K562 (cell line): ENCODE measurements around the gene SPATA2. TPM values are rescaled to one million over a fixed set of nuclear protein-coding genes. Genes with fewer than 3 reads are reported as not detected.

ENCODE experiments used
- ATAC-seq: fragments of 200-7000 bp; cut with Tn5 transposase; 3 replicates; pipeline ENCODE4 v1.9.1; 2020; ENCODE audit warnings: moderate library complexity
- BruUV-seq: library from RNA; stranded (reverse); fragments of 400-500 nt; replicated peaks from 2 replicates; lab custom pipeline; 2021; lab: Mats Ljungman, UMichigan
- CTCF ChIA-PET: fragments of 300-600 bp; formaldehyde crosslinking; extraction: SDS; loops from one replicate; lab custom pipeline; 2021; ENCODE audit warnings: low intra/inter-chr PET ratio; lab: Yijun Ruan, JAX
- POLR2A ChIA-PET: fragments of 300-600, 350-650 bp; sonication (Branson Sonifier 250); formaldehyde crosslinking; extraction: SDS; loops from one replicate; lab custom pipeline; 2021; ENCODE audit warnings: antibody characterized with exemption, inconsistent platforms; lab: Yijun Ruan, JAX
- DNase-seq, 4 experiments: peaks; one replicate each; pipeline versions ENCODE4 v3.0.0 to v3.0.0-alpha.2; 2011 to 2018; ENCODE audit warnings: low spot score in 3 of 4, mixed read lengths in 3 of 4; ENCODE audit errors: extremely low read depth in 1 of 4
- FAIRE-seq: peaks from 2 replicates; lab custom pipeline; 2011; peaks lifted over from hg19 to GRCh38; lab: Jason Lieb, UNC
- H2AFZ ChIP-seq: 2 replicates; pipeline ENCODE4 v1.6.0; 2011; ENCODE audit warnings: low read depth, low read length, control low read depth, inconsistent platforms
- H3K27ac ChIP-seq: fragments of 200-600 bp; 3 replicates; pipeline ENCODE4 v1.8.0; 2011; ENCODE audit warnings: low read depth, mild to moderate bottlenecking, control low read depth, inconsistent platforms, low read length, moderate library complexity, mixed read lengths; ENCODE audit errors: extremely low read depth
- H3K27me3 ChIP-seq, 2 experiments: fragments of 300-600 bp in 1 of 2; 2 replicates in 1 of 2; 3 replicates in 1 of 2; pipeline versions ENCODE4 v1.6.0 to v1.8.0; 2011; ENCODE audit warnings: inconsistent platforms in 2 of 2, low read length in 2 of 2, mild to moderate bottlenecking in 1 of 2, mixed read lengths in 1 of 2, moderate library complexity in 1 of 2; ENCODE audit not compliant: control insufficient read depth in 2 of 2, insufficient read depth in 2 of 2
- H3K36me3 ChIP-seq: fragments of 300-600 bp; 3 replicates; pipeline ENCODE4 v1.8.0; 2011; ENCODE audit warnings: mild to moderate bottlenecking, low read length, inconsistent platforms; ENCODE audit not compliant: control insufficient read depth, insufficient read depth
- H3K4me1 ChIP-seq, 2 experiments: fragments of 200-600 bp in 1 of 2; replicated peaks in 1 of 2; 2 replicates in 1 of 2; 3 replicates in 1 of 2; pipeline versions ENCODE4 v1.5.1 to v1.8.0; 2011; ENCODE audit warnings: inconsistent platforms in 2 of 2, low read length in 2 of 2, mild to moderate bottlenecking in 1 of 2, mixed read lengths in 1 of 2, moderate library complexity in 1 of 2; ENCODE audit not compliant: control insufficient read depth in 2 of 2, insufficient read depth in 2 of 2
- H3K4me2 ChIP-seq: 2 replicates; pipeline ENCODE4 v1.6.1; 2011; ENCODE audit warnings: low read length, control low read depth, inconsistent platforms, mixed read lengths; ENCODE audit not compliant: insufficient read depth
- H3K4me3 ChIP-seq: fragments of 200-600 bp; sonication (generic), shearing (Covaris generic); 2 replicates; pipeline ENCODE4 v1.5.1; 2016; ENCODE audit warnings: control low read depth, inconsistent platforms
- H3K79me2 ChIP-seq: fragments of 200-600 bp; 3 replicates; pipeline ENCODE4 v1.8.0; 2011; ENCODE audit warnings: low read length, inconsistent platforms; ENCODE audit not compliant: control insufficient read depth, insufficient read depth
- H3K9ac ChIP-seq, 2 experiments: 2 replicates each; pipeline versions ENCODE4 v1.6.0 to v1.6.1; 2011; ENCODE audit warnings: low read depth in 2 of 2, low read length in 2 of 2, control low read depth in 1 of 2, inconsistent platforms in 1 of 2, mild to moderate bottlenecking in 1 of 2, mixed read lengths in 1 of 2; ENCODE audit not compliant: insufficient read depth in 1 of 2
- H3K9me1 ChIP-seq: one replicate; pipeline ENCODE4 v1.6.0; 2011; ENCODE audit warnings: inconsistent platforms, mild to moderate bottlenecking, low read length, moderate library complexity; ENCODE audit not compliant: control insufficient read depth, insufficient read depth
- H3K9me3 ChIP-seq: replicated peaks from 2 replicates; pipeline ENCODE4 v1.5.1; 2011; ENCODE audit warnings: low read depth, low read length, inconsistent platforms; ENCODE audit not compliant: control insufficient read depth, insufficient read depth
- H4K20me1 ChIP-seq: replicated peaks from 2 replicates; pipeline ENCODE4 v1.6.1; 2011; ENCODE audit warnings: low read length, inconsistent platforms, mixed read lengths; ENCODE audit not compliant: control insufficient read depth, insufficient read depth
- ERF ChIP-seq: fragments of 450-650 bp; formaldehyde crosslinking; IDR thresholded peaks from 2 replicates; pipeline ENCODE4 v1.4.0; 2020; ENCODE audit warnings: mild to moderate bottlenecking, mixed read lengths
- GTF2F1 ChIP-seq: IDR thresholded peaks from 2 replicates; pipeline ENCODE4 v1.6.1; 2011; ENCODE audit warnings: low read depth, low read length, improper control_type of control experiment
- NFIC ChIP-seq: fragments of 450-650 bp; IDR thresholded peaks from 2 replicates; pipeline ENCODE4 v1.6.1; 2017; ENCODE audit warnings: mild to moderate bottlenecking, inconsistent platforms
- PHB2 ChIP-seq: fragments of 450-650 bp; IDR thresholded peaks from 2 replicates; pipeline ENCODE4 v1.6.1; 2017; ENCODE audit warnings: low read depth
- RAD51 ChIP-seq: fragments of 450-650 bp; IDR thresholded peaks from 2 replicates; pipeline ENCODE4 v1.7.1; 2016; ENCODE audit warnings: low read depth, mild to moderate bottlenecking, borderline replicate concordance
- SREBF1 ChIP-seq: fragments of 150-350 bp; IDR thresholded peaks from 2 replicates; pipeline ENCODE4 v1.6.1; 2014; ENCODE audit warnings: antibody characterized with exemption, low read depth, low read length, borderline replicate concordance
- TRIM28 ChIP-seq: fragments of 450-650 bp; IDR thresholded peaks from 2 replicates; pipeline ENCODE4 v1.6.1; 2017
- ZNF134 ChIP-seq: fragments of 250-450 bp; sonication (Bioruptor Pico); conservative IDR thresholded peaks from 2 replicates; pipeline ENCODE4 v1.4.0; 2020
- ZNF668 ChIP-seq: fragments of 250-450 bp; sonication (Bioruptor Pico); IDR thresholded peaks from 2 replicates; pipeline ENCODE4 v1.8.0; 2022; ENCODE audit warnings: mild to moderate bottlenecking, inconsistent platforms
- WGBS: fragments of 100-300 bp; shearing (Covaris generic); methylation state at CpG from one replicate; pipeline ENCODE4 v1.1.6; 2016; ENCODE audit warnings: low coverage, mixed read lengths; ENCODE audit not compliant: insufficient coverage; ENCODE audit errors: missing lambda C conversion rate; 5-methylcytosine and 5-hydroxymethylcytosine counted together
- in situ Hi-C: fragments of 300-500 bp; cut with MboI; formaldehyde crosslinking; loops from 4 replicates; pipeline ENCODE4 v1.15.0; 2018; ENCODE audit warnings: inconsistent platforms, mixed read lengths
- intact Hi-C: fragments of 100-400 bp; cut with micrococcal nuclease; formaldehyde crosslinking; loops from 2 replicates; pipeline ENCODE4 v1.14.2; 2022
- polyA plus RNA-seq, 8 experiments: library from polyadenylated mRNA; depleted of rRNA in 4 of 8; stranded (reverse) in 5 of 8; unstranded in 3 of 8; fragments of >200 nt; fragmentation: Nextera tagmentation in 2 of 8; fragmentation: Illumina TruSeq in 1 of 8; extraction: Ambion mirVana in 2 of 8; extraction: Trizol in 1 of 8; gene quantifications; 2 replicates each; pipeline versions ENCODE4 v1.2.1 to v1.2.3, GENCODE V29; 2011 to 2014; ENCODE audit warnings: inconsistent platforms in 1 of 8, missing spikeins in 1 of 8
- total RNA-seq, 7 experiments: library from RNA; depleted of rRNA in 6 of 7; stranded (reverse); fragments of >200 nt in 6 of 7; fragmentation: Illumina TruSeq in 2 of 7; extraction: Trizol in 2 of 7; gene quantifications; 2 replicates each; pipeline versions ENCODE4 v1.2.1 to v1.2.3, GENCODE V29; 2011 to 2021; ENCODE audit warnings: low replicate concordance in 1 of 7
- TF ChIP-seq, protein P1 (sequence below): sonication (generic); formaldehyde crosslinking; IDR thresholded peaks from 2 replicates; pipeline ENCODE4 v1.5.0; 2020; ENCODE audit warnings: missing genetic modification reagents
- TF ChIP-seq, protein P2 (sequence below): sonication (generic); formaldehyde crosslinking; IDR thresholded peaks from 2 replicates; pipeline ENCODE4 v1.9.0; 2022; ENCODE audit warnings: mild to moderate bottlenecking, missing genetic modification reagents
- TF ChIP-seq, protein P3 (sequence below): fragments of 450-650 bp; conservative IDR thresholded peaks from 2 replicates; pipeline ENCODE4 v1.6.1; 2016; ENCODE audit warnings: missing genetic modification characterization, low read depth, mild to moderate bottlenecking, missing compliant biosample characterization, moderate library complexity

SPATA2 gene
- total and polyA plus RNA-seq, 9 of the 15 experiments (the other 6 are each of a cell fraction or from before 2014, with no cell fraction given), result 0.46 to 8.2 (median 2.7) TPM

DNA sequence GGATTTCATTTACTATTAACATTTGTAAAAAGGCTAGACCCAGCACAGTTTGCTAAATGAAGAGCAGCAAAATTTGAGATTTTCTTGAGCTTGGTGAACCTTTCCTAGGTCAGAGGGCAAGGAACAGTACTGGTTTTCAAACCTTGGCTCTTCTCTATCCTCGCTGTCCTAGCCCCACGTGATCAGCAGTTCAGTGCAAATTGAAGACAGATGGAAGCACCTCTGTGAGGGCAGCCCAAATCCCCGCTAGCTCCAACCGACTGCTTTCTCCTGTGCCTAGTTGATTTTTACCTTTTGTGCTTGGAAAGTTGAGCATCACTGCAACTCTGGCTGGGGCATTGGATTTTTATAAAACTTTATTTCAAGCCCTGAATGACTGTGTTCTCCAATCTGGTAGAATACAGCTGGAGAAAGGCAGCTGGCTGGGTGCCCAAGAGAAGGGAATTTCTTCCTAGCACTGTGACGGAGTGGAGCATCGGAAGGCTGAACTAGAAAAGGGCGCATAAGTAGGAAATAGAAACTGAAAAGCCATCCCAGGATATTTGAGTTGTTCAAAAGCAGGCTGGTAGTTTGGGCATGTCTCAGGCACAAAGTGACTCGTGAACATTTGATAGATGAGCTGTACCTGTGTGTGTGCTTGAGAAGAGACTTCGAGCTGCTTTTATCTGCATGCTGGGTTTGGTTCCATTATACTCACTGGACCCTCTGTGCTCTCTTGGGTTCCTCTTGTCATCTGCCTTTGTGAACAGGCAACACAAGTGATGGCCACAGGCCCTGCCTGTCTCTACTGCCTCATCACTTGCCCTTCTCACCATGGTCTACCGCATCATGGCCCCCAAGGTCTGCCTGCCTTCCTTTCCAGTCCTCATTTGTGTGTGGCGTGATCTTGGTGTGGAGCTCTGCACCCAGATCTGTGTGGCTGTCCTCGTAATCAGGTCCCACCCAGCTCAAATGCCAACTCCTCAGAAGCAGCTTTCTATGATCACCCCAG, 23.1 kb upstream of the SPATA2 start:
- Histone ChIP-seq H3K9ac (peak overlapping the region; percentile 74 to 91; a peak in 2 of 4 replicates), H3K27ac (no peak overlapping the region; the same call in 1 of the 3 replicates), H3K9me3 (no peaks in the 10 kb centered on the region), H3K27me3 (no peaks in the 10 kb centered on the region), H3K4me3 (peak overlapping the region; percentile 95; the same call in 1 of the 2 replicates), H4K20me1 (peaks cover 25% of the 10 kb centered on the region; the same call in 1 of the 2 replicates), H3K4me2 (peak overlapping the region; percentile 95; the same call in 1 of the 2 replicates), H3K4me1 (peaks cover 22 to 30% of the 10 kb centered on the region in 2 experiments), H3K9me1 (peaks cover 5% of the 10 kb centered on the region), H3K79me2 (peaks cover 72% of the 10 kb centered on the region), H3K36me3 (peaks cover 47% of the 10 kb centered on the region), H2AFZ (no peak overlapping the region)
- DNase-seq (no peak), ATAC-seq (no peak), FAIRE-seq (peak; percentile 29)
- ChIA-PET POLR2A (interaction anchor here (0.5 to 4.5 kb wide), 8 partner anchors 7 to 241 kb away, joined by 3 to 30 read pairs (median 3); no protein-coding TSS in a partner anchor), CTCF (no interaction called here)
- intact Hi-C loops, result no loop called here
- in situ Hi-C loops, result no loop called here
- no TSS peak for BruUV-seq
- WGBS, result 68% methylated on average over 12 of the region's 12 CpGs
- no peak for TF ChIP-seq ERF (CRISPR knock-in tag)
- TF ChIP-seq ZNF668 (CRISPR knock-in tag), result no peak
- no peak for TF ChIP-seq PHB2
- peak; percentile 47; the same call in 1 of the 2 replicates for TF ChIP-seq NFIC
- TF ChIP-seq, protein P1, sequence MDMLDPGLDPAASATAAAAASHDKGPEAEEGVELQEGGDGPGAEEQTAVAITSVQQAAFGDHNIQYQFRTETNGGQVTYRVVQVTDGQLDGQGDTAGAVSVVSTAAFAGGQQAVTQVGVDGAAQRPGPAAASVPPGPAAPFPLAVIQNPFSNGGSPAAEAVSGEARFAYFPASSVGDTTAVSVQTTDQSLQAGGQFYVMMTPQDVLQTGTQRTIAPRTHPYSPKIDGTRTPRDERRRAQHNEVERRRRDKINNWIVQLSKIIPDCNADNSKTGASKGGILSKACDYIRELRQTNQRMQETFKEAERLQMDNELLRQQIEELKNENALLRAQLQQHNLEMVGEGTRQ (CRISPR knock-in tag), result peak; percentile 72
- TF ChIP-seq, protein P2, sequence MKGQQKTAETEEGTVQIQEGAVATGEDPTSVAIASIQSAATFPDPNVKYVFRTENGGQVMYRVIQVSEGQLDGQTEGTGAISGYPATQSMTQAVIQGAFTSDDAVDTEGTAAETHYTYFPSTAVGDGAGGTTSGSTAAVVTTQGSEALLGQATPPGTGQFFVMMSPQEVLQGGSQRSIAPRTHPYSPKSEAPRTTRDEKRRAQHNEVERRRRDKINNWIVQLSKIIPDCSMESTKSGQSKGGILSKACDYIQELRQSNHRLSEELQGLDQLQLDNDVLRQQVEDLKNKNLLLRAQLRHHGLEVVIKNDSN (CRISPR knock-in tag), result peak; percentile 48
- peak; percentile 32; the same call in 1 of the 2 replicates for TF ChIP-seq RAD51
- TF ChIP-seq, protein P3, sequence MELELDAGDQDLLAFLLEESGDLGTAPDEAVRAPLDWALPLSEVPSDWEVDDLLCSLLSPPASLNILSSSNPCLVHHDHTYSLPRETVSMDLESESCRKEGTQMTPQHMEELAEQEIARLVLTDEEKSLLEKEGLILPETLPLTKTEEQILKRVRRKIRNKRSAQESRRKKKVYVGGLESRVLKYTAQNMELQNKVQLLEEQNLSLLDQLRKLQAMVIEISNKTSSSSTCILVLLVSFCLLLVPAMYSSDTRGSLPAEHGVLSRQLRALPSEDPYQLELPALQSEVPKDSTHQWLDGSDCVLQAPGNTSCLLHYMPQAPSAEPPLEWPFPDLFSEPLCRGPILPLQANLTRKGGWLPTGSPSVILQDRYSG, result no peak
- no peak for TF ChIP-seq TRIM28
- no peak for TF ChIP-seq ZNF134 (CRISPR knock-in tag)
- TF ChIP-seq SREBF1, result no peak
- no peak for TF ChIP-seq GTF2F1
